HFF-Myc (cell line): ENCODE measurements around the gene SYP.
"Not testable (repeated sequence)": the region's sequence is repeated elsewhere in the genome, so short reads cannot be mapped to it uniquely, and the experiment has no call there.

Experiments used
- DNase-seq: peaks from one replicate; pipeline ENCODE4 v3.0.0-alpha.2; 2011; ENCODE audit warnings: low read depth; ENCODE audit errors: extremely low read depth
- H3K4me3 ChIP-seq: replicated peaks from 2 replicates; pipeline ENCODE4 v1.5.1; 2011; ENCODE audit warnings: low read depth, mild to moderate bottlenecking, control low read depth, low read length
- TF ChIP-seq, protein P1 (sequence below): IDR thresholded peaks from 2 replicates; pipeline ENCODE4 v1.5.1; 2012; ENCODE audit warnings: mild to moderate bottlenecking, low read depth, low read length, control low read depth; ENCODE audit errors: missing control alignments

Gene SYP

GRCh38 chrX:49155243-49155899 lies 44.6 kb downstream of the SYP start:
- H3K4me3 ChIP-seq = no peak overlapping the region; the same call in 1 of the 2 replicates
- no peak for DNase-seq
- TF ChIP-seq, protein P1, sequence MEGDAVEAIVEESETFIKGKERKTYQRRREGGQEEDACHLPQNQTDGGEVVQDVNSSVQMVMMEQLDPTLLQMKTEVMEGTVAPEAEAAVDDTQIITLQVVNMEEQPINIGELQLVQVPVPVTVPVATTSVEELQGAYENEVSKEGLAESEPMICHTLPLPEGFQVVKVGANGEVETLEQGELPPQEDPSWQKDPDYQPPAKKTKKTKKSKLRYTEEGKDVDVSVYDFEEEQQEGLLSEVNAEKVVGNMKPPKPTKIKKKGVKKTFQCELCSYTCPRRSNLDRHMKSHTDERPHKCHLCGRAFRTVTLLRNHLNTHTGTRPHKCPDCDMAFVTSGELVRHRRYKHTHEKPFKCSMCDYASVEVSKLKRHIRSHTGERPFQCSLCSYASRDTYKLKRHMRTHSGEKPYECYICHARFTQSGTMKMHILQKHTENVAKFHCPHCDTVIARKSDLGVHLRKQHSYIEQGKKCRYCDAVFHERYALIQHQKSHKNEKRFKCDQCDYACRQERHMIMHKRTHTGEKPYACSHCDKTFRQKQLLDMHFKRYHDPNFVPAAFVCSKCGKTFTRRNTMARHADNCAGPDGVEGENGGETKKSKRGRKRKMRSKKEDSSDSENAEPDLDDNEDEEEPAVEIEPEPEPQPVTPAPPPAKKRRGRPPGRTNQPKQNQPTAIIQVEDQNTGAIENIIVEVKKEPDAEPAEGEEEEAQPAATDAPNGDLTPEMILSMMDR = no peak

DNA sequence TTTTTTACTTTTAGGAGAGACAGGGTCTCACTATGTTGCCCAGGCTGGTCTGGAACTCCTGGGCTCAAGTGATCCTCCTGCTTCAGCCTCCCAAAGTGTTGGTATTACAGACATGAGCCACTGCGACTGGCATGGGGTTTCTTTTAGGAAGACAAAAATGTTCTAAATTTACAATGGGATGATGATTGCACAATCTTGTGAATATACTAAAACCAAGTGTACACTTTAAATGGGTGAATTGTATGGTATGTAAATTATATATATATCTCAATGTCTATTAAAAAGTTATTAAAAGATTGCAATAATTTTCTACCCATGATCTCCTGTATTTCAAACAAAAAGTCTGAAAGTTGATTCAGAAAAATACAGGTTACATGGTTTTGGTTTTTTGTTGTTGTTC lies 46.5 kb downstream of the SYP start:
- TF ChIP-seq, protein P1 = no peak
- no peak for DNase-seq
- H3K4me3 ChIP-seq = no peak overlapping the region

DNA sequence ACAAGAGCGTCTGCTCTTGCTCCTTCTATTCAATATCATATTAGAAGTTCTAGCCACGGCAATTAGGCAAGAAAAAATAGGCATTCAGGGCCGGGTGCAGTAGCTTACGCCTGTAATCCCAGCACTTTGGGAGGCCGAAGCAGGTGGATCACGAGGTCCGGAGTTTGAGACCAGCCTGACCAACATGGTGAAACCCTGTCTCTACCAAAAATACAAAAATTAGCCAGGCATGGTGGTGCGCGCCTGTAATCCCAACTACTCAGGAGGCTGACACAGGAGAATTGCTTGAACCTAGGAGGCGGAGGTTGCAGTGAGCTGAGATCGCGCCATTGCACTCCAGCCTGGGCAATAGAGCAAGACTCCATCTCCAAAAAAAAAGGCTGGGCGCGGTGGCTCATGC lies 50.7 kb downstream of the SYP start:
- not testable (repeated sequence) for H3K4me3 ChIP-seq, DNase-seq

GRCh38 chrX:49148390-49149100 lies 51.4 kb downstream of the SYP start:
- H3K4me3 ChIP-seq, DNase-seq: not testable (repeated sequence)

DNA sequence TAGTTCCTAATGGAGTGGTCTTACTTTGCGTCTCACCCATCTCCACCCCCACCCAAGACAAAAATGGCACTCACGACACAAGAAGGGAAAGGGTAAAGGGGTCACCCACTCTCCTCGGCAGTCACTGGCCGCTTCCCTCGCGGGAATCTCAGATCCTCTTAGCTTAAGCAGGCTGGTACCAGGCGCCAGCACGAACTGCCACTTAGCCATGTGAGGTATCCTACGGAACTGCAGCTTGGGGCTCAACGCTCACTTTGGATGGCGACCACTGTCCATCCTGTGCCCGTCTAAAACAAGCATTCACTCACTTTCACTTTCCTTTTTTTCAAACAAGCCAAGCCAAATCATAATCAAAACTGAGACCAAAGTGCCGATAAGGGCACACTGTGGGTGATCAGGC lies 52.1 kb downstream of the SYP start:
- no peak for DNase-seq
- H3K4me3 ChIP-seq = no peak overlapping the region
- TF ChIP-seq, protein P1 = no peak

DNA sequence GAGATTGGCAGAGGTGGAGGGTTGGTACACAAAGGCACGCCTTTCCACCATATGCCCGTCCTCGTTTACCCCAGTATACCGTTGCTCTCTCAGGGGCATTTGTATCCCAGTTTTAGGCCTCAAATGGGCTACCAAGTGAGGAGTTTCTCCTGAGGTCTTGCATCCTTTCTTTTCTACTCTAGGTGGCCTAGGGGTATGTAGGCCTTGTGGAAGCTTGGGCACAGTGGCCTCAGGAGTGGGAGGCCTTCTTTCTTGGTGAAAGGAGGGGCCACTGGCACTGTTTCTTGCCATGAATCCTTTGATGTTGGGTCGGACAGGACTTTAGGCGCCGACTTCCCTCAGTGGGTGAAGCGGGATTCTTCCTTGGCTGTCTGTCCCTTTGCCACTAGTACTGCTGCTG lies 52.7 kb downstream of the SYP start:
- no peak overlapping the region for H3K4me3 ChIP-seq
- DNase-seq = no peak
- TF ChIP-seq, protein P1 = no peak

GRCh38 chrX:49143154-49143553 lies 56.8 kb downstream of the SYP start:
- not testable (repeated sequence) for DNase-seq, H3K4me3 ChIP-seq

DNA sequence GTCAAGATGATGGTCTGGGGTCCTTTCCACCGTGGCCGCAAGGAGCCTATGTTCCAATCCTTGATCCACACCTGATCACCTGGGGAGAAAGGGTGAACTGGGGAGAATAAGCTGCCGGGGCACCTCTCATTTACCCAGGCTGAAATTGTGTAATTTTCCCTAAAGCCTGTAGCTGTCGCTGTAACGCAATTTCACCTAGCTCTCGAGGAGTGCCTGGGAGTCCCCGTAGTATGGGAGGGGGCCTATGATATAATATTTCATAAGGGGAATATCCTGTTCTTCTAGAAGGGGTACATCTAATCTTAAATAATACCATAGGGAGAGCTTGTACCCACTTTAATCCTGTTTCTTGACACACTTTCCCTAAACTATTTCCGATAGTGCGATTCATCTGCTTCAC lies 57.7 kb downstream of the SYP start:
- TF ChIP-seq, protein P1 = peak; percentile 43
- DNase-seq, H3K4me3 ChIP-seq: not testable (repeated sequence)
